DOHH2 (cell line): Measurements from ENCODE around the gene SKAP1.

ENCODE experiments used
- H3F3A ChIP-seq: fragments of 200-600 bp; sonication (generic), shearing (Covaris generic); 2 replicates; pipeline ENCODE4 v1.6.0; 2016; ENCODE audit warnings: antibody characterized with exemption, mild to moderate bottlenecking; ENCODE audit not compliant: control insufficient read depth, insufficient read depth
- H3K27ac ChIP-seq: fragments of 200-600 bp; sonication (generic); 2 replicates; pipeline ENCODE4 v1.5.1; 2014; ENCODE audit warnings: low read depth, mild to moderate bottlenecking, low read length, moderate library complexity
- H3K27me3 ChIP-seq: fragments of 200-600 bp; sonication (generic); 2 replicates; pipeline ENCODE4 v1.6.1; 2014; ENCODE audit warnings: mild to moderate bottlenecking, low read length, mixed read lengths; ENCODE audit not compliant: control insufficient read depth
- H3K36me3 ChIP-seq: fragments of 200-600 bp; sonication (generic); 2 replicates; pipeline ENCODE4 v1.6.1; 2014; ENCODE audit warnings: mild to moderate bottlenecking, low read length, moderate library complexity, mixed read lengths; ENCODE audit not compliant: control insufficient read depth
- H3K4me1 ChIP-seq: fragments of 200-600 bp; sonication (generic); 2 replicates; pipeline ENCODE4 v1.6.1; 2014; ENCODE audit warnings: mild to moderate bottlenecking, low read length, mixed read lengths; ENCODE audit not compliant: control insufficient read depth
- H3K4me2 ChIP-seq: fragments of 200-600 bp; sonication (generic); 2 replicates; pipeline ENCODE4 v1.6.0; 2014; ENCODE audit warnings: mild to moderate bottlenecking, low read length, moderate library complexity
- H3K4me3 ChIP-seq: fragments of 200-600 bp; sonication (generic); 2 replicates; pipeline ENCODE4 v1.5.1; 2014; ENCODE audit warnings: mild to moderate bottlenecking, low read length, mixed read lengths
- H3K79me2 ChIP-seq: fragments of 200-600 bp; sonication (generic); 2 replicates; pipeline ENCODE4 v1.6.1; 2014; ENCODE audit warnings: mild to moderate bottlenecking, low read length, mixed read lengths; ENCODE audit not compliant: control insufficient read depth
- H3K9me2 ChIP-seq: fragments of 200-600 bp; sonication (generic); replicated peaks from 2 replicates; pipeline ENCODE4 v1.6.1; 2014; ENCODE audit warnings: mild to moderate bottlenecking, low read length, mixed read lengths; ENCODE audit not compliant: control insufficient read depth
- H3K9me3 ChIP-seq: fragments of 200-600 bp; sonication (generic); 2 replicates; pipeline ENCODE4 v1.6.1; 2014; ENCODE audit warnings: antibody characterized with exemption, low read length, mixed read lengths; ENCODE audit not compliant: control insufficient read depth, insufficient read depth
- H4K20me1 ChIP-seq: fragments of 200-600 bp; sonication (generic); 2 replicates; pipeline ENCODE4 v1.6.0; 2014; ENCODE audit warnings: low read depth, mild to moderate bottlenecking, antibody characterized with exemption, low read length, moderate library complexity; ENCODE audit not compliant: control insufficient read depth, insufficient read depth
- EZH2phosphoT487 ChIP-seq: fragments of 200-600 bp; sonication (generic); IDR thresholded peaks from 2 replicates; pipeline ENCODE4 v1.6.1; 2017; ENCODE audit warnings: borderline replicate concordance, mild to moderate bottlenecking, antibody characterized with exemption, low read length, moderate library complexity, mixed read lengths
- TF ChIP-seq, protein P1 (sequence below): fragments of 200-600 bp; sonication (generic); IDR thresholded peaks from one replicate; pipeline ENCODE4 v1.5.1; 2014; ENCODE audit warnings: antibody characterized with exemption, mild to moderate bottlenecking, low read depth, low read length; ENCODE audit not compliant: poor library complexity, severe bottlenecking

The SKAP1 gene

DNA sequence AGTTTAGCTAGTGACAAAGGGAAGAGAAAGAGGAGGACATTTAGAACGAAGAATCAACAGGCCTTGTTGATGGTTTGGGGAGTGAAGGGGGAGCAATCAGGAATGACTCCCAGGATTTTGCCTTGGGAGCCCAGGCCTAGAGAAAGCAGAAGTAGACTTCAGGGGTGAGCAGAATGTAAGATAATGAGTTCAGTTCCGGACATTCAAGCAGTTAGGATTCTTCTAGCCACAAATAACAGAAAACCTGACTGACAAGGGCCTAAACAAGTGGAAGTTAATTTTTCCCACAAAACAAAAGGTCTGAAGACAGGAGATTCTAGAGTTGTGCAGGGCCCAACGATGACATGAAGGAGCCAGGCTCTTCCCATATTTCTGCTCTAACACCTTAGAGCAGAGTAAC lies 45.9 kb downstream of the SKAP1 start:
- no peaks in the 10 kb centered on the region for H4K20me1 ChIP-seq
- no peak overlapping the region for H3K4me2 ChIP-seq
- TF ChIP-seq, protein P1, sequence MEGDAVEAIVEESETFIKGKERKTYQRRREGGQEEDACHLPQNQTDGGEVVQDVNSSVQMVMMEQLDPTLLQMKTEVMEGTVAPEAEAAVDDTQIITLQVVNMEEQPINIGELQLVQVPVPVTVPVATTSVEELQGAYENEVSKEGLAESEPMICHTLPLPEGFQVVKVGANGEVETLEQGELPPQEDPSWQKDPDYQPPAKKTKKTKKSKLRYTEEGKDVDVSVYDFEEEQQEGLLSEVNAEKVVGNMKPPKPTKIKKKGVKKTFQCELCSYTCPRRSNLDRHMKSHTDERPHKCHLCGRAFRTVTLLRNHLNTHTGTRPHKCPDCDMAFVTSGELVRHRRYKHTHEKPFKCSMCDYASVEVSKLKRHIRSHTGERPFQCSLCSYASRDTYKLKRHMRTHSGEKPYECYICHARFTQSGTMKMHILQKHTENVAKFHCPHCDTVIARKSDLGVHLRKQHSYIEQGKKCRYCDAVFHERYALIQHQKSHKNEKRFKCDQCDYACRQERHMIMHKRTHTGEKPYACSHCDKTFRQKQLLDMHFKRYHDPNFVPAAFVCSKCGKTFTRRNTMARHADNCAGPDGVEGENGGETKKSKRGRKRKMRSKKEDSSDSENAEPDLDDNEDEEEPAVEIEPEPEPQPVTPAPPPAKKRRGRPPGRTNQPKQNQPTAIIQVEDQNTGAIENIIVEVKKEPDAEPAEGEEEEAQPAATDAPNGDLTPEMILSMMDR: no peak
- no peak for TF ChIP-seq EZH2phosphoT487
- no peaks in the 10 kb centered on the region for H3K79me2 ChIP-seq
- H3F3A ChIP-seq: no peaks in the 10 kb centered on the region
- H3K4me3 ChIP-seq: no peak overlapping the region
- H3K27ac ChIP-seq: no peak overlapping the region
- H3K4me1 ChIP-seq: no peaks in the 10 kb centered on the region
- H3K9me3 ChIP-seq: no peaks in the 10 kb centered on the region
- no peaks in the 10 kb centered on the region for H3K9me2 ChIP-seq
- H3K36me3 ChIP-seq: no peaks in the 10 kb centered on the region
- H3K27me3 ChIP-seq: peaks cover 37% of the 10 kb centered on the region

DNA sequence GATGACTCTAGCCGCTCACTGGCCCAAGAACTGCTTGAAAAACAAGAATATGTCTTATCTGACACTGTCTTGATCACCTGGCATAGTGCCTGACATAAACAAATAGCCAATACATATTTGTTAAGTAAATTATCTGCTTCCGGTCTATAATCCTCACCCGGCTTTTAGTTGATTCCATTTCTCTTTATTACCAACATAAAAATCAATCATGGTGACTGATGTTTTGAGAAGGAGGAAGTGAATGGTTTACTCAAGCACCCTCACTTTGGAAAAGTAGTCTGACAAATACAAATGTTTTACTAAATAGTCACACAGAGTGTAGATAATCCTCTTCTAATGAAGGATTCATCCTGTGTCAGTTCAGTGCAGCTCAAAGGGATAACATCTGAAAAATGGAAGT lies 47.0 kb downstream of the SKAP1 start:
- TF ChIP-seq, protein P1: no peak
- TF ChIP-seq EZH2phosphoT487: no peak
- no peaks in the 10 kb centered on the region for H3K9me3 ChIP-seq
- no peaks in the 10 kb centered on the region for H3F3A ChIP-seq
- no peaks in the 10 kb centered on the region for H3K36me3 ChIP-seq
- no peak overlapping the region for H3K4me2 ChIP-seq
- no peak overlapping the region for H3K27ac ChIP-seq
- peaks cover 42% of the 10 kb centered on the region for H3K27me3 ChIP-seq
- no peaks in the 10 kb centered on the region for H3K4me1 ChIP-seq
- no peak overlapping the region for H3K4me3 ChIP-seq
- H4K20me1 ChIP-seq: no peaks in the 10 kb centered on the region
- H3K9me2 ChIP-seq: no peaks in the 10 kb centered on the region
- H3K79me2 ChIP-seq: no peaks in the 10 kb centered on the region

DNA sequence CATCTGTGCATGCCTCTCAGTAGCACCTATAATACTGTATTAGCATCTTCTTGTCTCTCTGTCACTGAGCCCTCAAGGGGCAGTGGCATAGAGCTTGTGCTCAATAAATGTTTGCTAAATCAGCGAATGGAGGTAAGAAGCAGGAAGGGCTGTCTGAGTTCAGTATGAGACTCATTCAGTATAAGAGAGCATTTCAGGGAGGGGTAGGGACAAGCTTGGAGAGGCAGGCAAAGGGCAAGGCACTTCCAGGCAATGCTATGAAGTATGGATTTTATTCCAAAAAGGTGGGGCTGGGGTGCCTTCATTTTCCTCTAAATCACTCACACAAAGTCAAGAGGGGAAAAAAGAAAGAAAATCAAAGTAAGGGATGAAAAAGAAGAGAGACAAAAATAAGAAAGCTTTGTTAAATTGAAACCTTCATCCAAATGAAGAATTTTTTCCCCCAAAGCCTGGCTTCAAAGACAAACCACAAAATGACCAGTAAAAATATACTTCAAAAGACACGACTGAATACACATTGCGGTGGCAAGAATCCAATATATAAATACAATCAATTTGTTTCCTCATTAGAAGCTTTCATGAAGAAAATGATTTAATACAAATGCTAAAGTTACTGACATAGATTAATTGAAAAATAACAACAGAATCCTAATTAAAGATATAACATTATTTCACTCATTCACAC lies 51.2 kb downstream of the SKAP1 start:
- Histone ChIP-seq H3F3A (no peaks in the 10 kb centered on the region), H3K9me3 (no peaks in the 10 kb centered on the region), H3K79me2 (no peaks in the 10 kb centered on the region), H3K27ac (no peak overlapping the region), H3K4me1 (no peaks in the 10 kb centered on the region), H3K4me2 (no peak overlapping the region), H3K36me3 (no peaks in the 10 kb centered on the region), H4K20me1 (no peaks in the 10 kb centered on the region), H3K27me3 (peaks cover 34% of the 10 kb centered on the region), H3K9me2 (no peaks in the 10 kb centered on the region), H3K4me3 (no peak overlapping the region)
- TF ChIP-seq EZH2phosphoT487: no peak

DNA sequence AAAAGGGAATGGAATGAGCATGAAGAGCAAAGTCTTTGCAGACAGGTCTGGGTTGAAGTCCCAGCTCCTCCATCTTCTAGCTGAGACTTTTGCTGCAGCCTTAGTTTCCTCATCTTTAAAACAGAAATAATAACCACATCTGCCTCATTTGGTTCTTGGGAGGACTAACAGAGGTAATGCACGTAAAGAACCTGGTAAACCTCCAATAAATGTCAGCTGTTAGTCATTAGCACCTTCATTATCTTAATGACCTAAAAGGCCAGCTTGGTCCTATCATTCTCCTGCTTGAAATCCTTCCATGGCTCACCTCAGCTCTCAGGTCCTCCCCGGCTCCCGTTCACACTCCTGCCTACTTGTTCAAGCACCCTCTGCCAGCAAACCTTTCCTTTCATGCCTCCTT lies 51.8 kb downstream of the SKAP1 start:
- Histone ChIP-seq H3F3A (no peaks in the 10 kb centered on the region), H3K27ac (no peak overlapping the region), H3K36me3 (no peaks in the 10 kb centered on the region), H3K4me3 (no peak overlapping the region), H3K79me2 (no peaks in the 10 kb centered on the region), H3K27me3 (peaks cover 34% of the 10 kb centered on the region), H3K4me2 (no peak overlapping the region), H3K9me3 (no peaks in the 10 kb centered on the region), H3K9me2 (no peaks in the 10 kb centered on the region), H4K20me1 (no peaks in the 10 kb centered on the region), H3K4me1 (no peaks in the 10 kb centered on the region)
- TF ChIP-seq, protein P1: no peak
- no peak for TF ChIP-seq EZH2phosphoT487
